ENCODE measurements around the gene SDHAF1.

DNA sequence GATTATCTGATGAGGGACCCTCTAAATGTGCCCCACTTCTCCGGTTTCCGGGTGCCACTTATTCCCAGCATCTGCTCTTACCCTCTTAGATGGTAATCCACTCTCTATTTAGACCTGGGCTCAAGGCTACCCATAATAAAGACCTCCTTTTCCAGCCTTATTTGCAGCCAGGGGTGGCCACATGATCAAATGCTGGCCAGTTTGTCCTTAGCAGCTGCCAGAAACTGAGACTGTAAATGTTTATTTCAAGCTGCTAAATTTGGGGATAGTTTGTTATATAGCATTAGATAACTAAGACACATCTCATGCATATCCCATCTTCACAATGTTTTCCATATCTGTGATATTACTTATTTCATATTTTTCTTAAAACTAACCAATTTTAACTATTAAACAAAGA lies 49.0 kb downstream of the SDHAF1 start:
- TF ChIP-seq, protein P1, sequence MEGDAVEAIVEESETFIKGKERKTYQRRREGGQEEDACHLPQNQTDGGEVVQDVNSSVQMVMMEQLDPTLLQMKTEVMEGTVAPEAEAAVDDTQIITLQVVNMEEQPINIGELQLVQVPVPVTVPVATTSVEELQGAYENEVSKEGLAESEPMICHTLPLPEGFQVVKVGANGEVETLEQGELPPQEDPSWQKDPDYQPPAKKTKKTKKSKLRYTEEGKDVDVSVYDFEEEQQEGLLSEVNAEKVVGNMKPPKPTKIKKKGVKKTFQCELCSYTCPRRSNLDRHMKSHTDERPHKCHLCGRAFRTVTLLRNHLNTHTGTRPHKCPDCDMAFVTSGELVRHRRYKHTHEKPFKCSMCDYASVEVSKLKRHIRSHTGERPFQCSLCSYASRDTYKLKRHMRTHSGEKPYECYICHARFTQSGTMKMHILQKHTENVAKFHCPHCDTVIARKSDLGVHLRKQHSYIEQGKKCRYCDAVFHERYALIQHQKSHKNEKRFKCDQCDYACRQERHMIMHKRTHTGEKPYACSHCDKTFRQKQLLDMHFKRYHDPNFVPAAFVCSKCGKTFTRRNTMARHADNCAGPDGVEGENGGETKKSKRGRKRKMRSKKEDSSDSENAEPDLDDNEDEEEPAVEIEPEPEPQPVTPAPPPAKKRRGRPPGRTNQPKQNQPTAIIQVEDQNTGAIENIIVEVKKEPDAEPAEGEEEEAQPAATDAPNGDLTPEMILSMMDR (IDR thresholded peaks at IDR 0.05), result no peak
- TF ChIP-seq POLR2A (IDR thresholded peaks at IDR 0.05), result no peak

Measured in heart left ventricle (tissue), 13 donors.